HEK293 (cell line): ENCODE data around the gene SBK2.

Experiments
- GLI2 ChIP-seq: fragments of 450-650 bp; formaldehyde crosslinking; IDR thresholded peaks from 2 replicates; pipeline ENCODE4; 2017; ENCODE audit warnings: missing biosample characterization, missing genetic modification characterization, low read depth, borderline replicate concordance
- GLIS1 ChIP-seq: fragments of 450-650 bp; formaldehyde crosslinking; IDR thresholded peaks from 2 replicates; pipeline ENCODE4 v1.5.1; 2016; ENCODE audit warnings: missing biosample characterization, missing genetic modification characterization
- KLF10 ChIP-seq: fragments of 450-650 bp; IDR thresholded peaks from 2 replicates; pipeline ENCODE4 v1.5.1; 2018; ENCODE audit warnings: missing biosample characterization, mild to moderate bottlenecking, missing genetic modification characterization
- MEIS1 ChIP-seq: sonication (generic); formaldehyde crosslinking; IDR thresholded peaks from 2 replicates; pipeline ENCODE4 v1.8.1; 2022; ENCODE audit warnings: missing genetic modification reagents, mild to moderate bottlenecking, borderline replicate concordance
- SETDB1 ChIP-seq: IDR thresholded peaks from one replicate; pipeline ENCODE4 v1.6.1; 2017; ENCODE audit warnings: mild to moderate bottlenecking, low read length, moderate library complexity, mixed read lengths; ENCODE audit not compliant: insufficient read length
- TCF7L2 ChIP-seq: IDR thresholded peaks from 2 replicates; pipeline ENCODE4 v1.6.1; 2011; ENCODE audit warnings: low read depth, mild to moderate bottlenecking, inconsistent platforms, low read length, moderate library complexity, borderline replicate concordance
- YY2 ChIP-seq: fragments of 450-650 bp; formaldehyde crosslinking; IDR thresholded peaks from 2 replicates; pipeline ENCODE4 v1.5.1; 2016; ENCODE audit warnings: missing biosample characterization, missing genetic modification characterization
- ZBTB48 ChIP-seq: fragments of 450-650 bp; formaldehyde crosslinking; IDR thresholded peaks from 2 replicates; pipeline ENCODE4 v1.5.1; 2016; ENCODE audit warnings: missing biosample characterization, missing genetic modification characterization
- ZFP3 ChIP-seq: fragments of 450-650 bp; formaldehyde crosslinking; IDR thresholded peaks from 2 replicates; pipeline ENCODE4 v1.5.1; 2016; ENCODE audit warnings: low read depth, missing biosample characterization, missing genetic modification characterization
- ZFP41 ChIP-seq: fragments of 450-650 bp; formaldehyde crosslinking; IDR thresholded peaks from 2 replicates; pipeline ENCODE4 v1.5.1; 2016; ENCODE audit warnings: missing biosample characterization, missing genetic modification characterization, borderline replicate concordance
- ZNF138 ChIP-seq: fragments of 450-650 bp; formaldehyde crosslinking; IDR thresholded peaks from 2 replicates; pipeline ENCODE4 v1.5.1; 2016; ENCODE audit warnings: missing biosample characterization, missing genetic modification characterization, borderline replicate concordance
- ZNF169 ChIP-seq: fragments of 450-650 bp; formaldehyde crosslinking; IDR thresholded peaks from 2 replicates; pipeline ENCODE4 v1.5.1; 2016; ENCODE audit warnings: missing biosample characterization, missing genetic modification characterization
- ZNF19 ChIP-seq: fragments of 450-650 bp; formaldehyde crosslinking; IDR thresholded peaks from 2 replicates; pipeline ENCODE4; 2016; ENCODE audit warnings: missing biosample characterization, missing genetic modification characterization, low read depth
- ZNF223 ChIP-seq: fragments of 450-650 bp; formaldehyde crosslinking; IDR thresholded peaks from 2 replicates; pipeline ENCODE4 v1.5.1; 2016; ENCODE audit warnings: missing biosample characterization, missing genetic modification characterization
- ZNF24 ChIP-seq: fragments of 450-650 bp; formaldehyde crosslinking; IDR thresholded peaks from 2 replicates; pipeline ENCODE4 v1.5.1; 2016; ENCODE audit warnings: missing biosample characterization, missing genetic modification characterization
- ZNF341 ChIP-seq: fragments of 450-650 bp; formaldehyde crosslinking; IDR thresholded peaks from 2 replicates; pipeline ENCODE4; 2016; ENCODE audit warnings: low read depth, missing biosample characterization, missing genetic modification characterization
- ZNF366 ChIP-seq: fragments of 450-650 bp; formaldehyde crosslinking; conservative IDR thresholded peaks from 2 replicates; pipeline ENCODE4 v1.5.1; 2016; ENCODE audit warnings: missing biosample characterization, missing genetic modification characterization
- ZNF404 ChIP-seq: fragments of 450-650 bp; formaldehyde crosslinking; IDR thresholded peaks from 2 replicates; pipeline ENCODE4 v1.5.1; 2017; ENCODE audit warnings: missing biosample characterization, missing genetic modification characterization
- ZNF514 ChIP-seq: fragments of 450-650 bp; formaldehyde crosslinking; IDR thresholded peaks from 2 replicates; pipeline ENCODE4 v1.5.1; 2016; ENCODE audit warnings: missing biosample characterization, missing genetic modification characterization
- ZNF521 ChIP-seq: fragments of 450-650 bp; formaldehyde crosslinking; IDR thresholded peaks from 2 replicates; pipeline ENCODE4 v1.5.1; 2017; ENCODE audit warnings: missing biosample characterization, mild to moderate bottlenecking, missing genetic modification characterization
- ZNF529 ChIP-seq: fragments of 450-650 bp; formaldehyde crosslinking; IDR thresholded peaks from 2 replicates; pipeline ENCODE4 v1.5.1; 2017; ENCODE audit warnings: missing genetic modification characterization, missing biosample characterization; ENCODE audit not compliant: insufficient replicate concordance
- ZNF548 ChIP-seq: fragments of 450-650 bp; formaldehyde crosslinking; IDR thresholded peaks from 2 replicates; pipeline ENCODE4 v1.5.1; 2016; ENCODE audit warnings: missing biosample characterization, missing genetic modification characterization
- ZNF558 ChIP-seq: fragments of 450-650 bp; formaldehyde crosslinking; IDR thresholded peaks from 2 replicates; pipeline ENCODE4 v1.5.1; 2016; ENCODE audit warnings: missing biosample characterization, missing genetic modification characterization
- ZNF585B ChIP-seq: fragments of 450-650 bp; formaldehyde crosslinking; IDR thresholded peaks from 2 replicates; pipeline ENCODE4 v1.5.1; 2016; ENCODE audit warnings: missing biosample characterization, missing genetic modification characterization
- ZNF707 ChIP-seq: fragments of 450-650 bp; formaldehyde crosslinking; IDR thresholded peaks from 2 replicates; pipeline ENCODE4 v1.5.1; 2016; ENCODE audit warnings: missing biosample characterization, missing genetic modification characterization
- ZNF791 ChIP-seq: fragments of 450-650 bp; formaldehyde crosslinking; IDR thresholded peaks from 2 replicates; pipeline ENCODE4 v1.5.1; 2016; ENCODE audit warnings: missing biosample characterization, missing genetic modification characterization
- ZXDB ChIP-seq: fragments of 450-650 bp; formaldehyde crosslinking; IDR thresholded peaks from 2 replicates; pipeline ENCODE4 v1.5.1; 2016; ENCODE audit warnings: missing biosample characterization, missing genetic modification characterization
- TF ChIP-seq, protein P1 (sequence below): fragments of 450-650 bp; formaldehyde crosslinking; conservative IDR thresholded peaks from 2 replicates; pipeline ENCODE4 v1.5.1; 2016; ENCODE audit warnings: low read depth, missing biosample characterization, missing genetic modification characterization
- TF ChIP-seq, protein P2 (sequence below): fragments of 450-650 bp; formaldehyde crosslinking; IDR thresholded peaks from 2 replicates; pipeline ENCODE4 v1.5.1; 2016; ENCODE audit warnings: missing biosample characterization, missing genetic modification characterization
- TF ChIP-seq, protein P3 (sequence below): fragments of 450-650 bp; formaldehyde crosslinking; IDR thresholded peaks from 2 replicates; pipeline ENCODE4 v1.5.1; 2017; ENCODE audit warnings: missing biosample characterization, missing genetic modification characterization
- TF ChIP-seq, protein P4 (sequence below): fragments of 450-650 bp; formaldehyde crosslinking; IDR thresholded peaks from 2 replicates; pipeline ENCODE4 v1.5.1; 2016; ENCODE audit warnings: missing biosample characterization, missing genetic modification characterization

Gene SBK2

DNA sequence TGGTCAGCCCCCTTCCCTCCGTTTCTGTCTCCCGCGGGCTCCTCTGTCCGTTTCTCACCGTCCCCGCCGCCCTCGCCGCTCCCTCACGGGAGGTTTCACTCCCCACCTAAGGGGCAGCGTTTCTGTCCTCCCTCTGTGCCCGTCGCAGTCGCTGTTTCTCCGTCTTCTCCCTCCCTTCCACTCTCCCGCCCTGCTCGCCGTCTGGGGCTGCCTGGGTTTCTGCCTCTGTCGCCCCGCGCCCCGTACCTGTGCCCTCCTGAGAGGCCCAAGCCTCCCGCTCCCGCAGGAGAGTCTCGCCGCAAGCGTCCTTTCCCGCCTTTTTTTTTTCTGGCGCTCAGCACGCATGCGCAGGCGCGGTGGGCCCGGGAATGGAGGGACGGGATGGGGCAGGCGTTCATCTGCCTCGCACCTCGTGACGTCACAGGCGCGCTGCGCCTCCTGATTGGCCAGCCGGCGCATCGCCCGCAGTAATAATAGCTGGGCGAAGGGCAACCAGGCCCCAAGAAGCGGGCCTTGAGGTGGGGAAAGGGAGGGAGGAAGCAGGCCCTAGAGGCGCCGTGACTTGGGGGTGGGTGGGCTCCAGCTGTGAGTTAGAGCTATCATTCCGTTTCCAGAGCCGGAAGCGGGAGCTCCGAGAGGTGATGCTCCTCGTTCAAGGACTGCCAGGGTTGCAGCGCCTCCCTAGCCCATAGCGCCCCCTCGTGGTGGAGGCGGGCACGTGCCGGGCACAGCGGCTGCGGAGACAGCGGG lies 33.3 kb downstream of the SBK2 start (continued):
- no peak for TF ChIP-seq ZNF521 (tag by site-specific recombination)
- TF ChIP-seq GLI2: no peak
- peak; percentile 92 for TF ChIP-seq ZXDB (tag by site-specific recombination)
- no peak for TF ChIP-seq ZNF791 (tag by site-specific recombination)
- no peak; the same call in none of the 2 replicates for TF ChIP-seq ZNF169 (tag by site-specific recombination)
- no peak for TF ChIP-seq MEIS1 (CRISPR knock-in tag)
- no peak for TF ChIP-seq TCF7L2
- TF ChIP-seq ZNF19 (tag by site-specific recombination): no peak
- peak; percentile 59 for TF ChIP-seq SETDB1
- TF ChIP-seq ZNF24 (tag by site-specific recombination): no peak
- peak; percentile 71 for TF ChIP-seq ZNF366
- TF ChIP-seq, protein P1, sequence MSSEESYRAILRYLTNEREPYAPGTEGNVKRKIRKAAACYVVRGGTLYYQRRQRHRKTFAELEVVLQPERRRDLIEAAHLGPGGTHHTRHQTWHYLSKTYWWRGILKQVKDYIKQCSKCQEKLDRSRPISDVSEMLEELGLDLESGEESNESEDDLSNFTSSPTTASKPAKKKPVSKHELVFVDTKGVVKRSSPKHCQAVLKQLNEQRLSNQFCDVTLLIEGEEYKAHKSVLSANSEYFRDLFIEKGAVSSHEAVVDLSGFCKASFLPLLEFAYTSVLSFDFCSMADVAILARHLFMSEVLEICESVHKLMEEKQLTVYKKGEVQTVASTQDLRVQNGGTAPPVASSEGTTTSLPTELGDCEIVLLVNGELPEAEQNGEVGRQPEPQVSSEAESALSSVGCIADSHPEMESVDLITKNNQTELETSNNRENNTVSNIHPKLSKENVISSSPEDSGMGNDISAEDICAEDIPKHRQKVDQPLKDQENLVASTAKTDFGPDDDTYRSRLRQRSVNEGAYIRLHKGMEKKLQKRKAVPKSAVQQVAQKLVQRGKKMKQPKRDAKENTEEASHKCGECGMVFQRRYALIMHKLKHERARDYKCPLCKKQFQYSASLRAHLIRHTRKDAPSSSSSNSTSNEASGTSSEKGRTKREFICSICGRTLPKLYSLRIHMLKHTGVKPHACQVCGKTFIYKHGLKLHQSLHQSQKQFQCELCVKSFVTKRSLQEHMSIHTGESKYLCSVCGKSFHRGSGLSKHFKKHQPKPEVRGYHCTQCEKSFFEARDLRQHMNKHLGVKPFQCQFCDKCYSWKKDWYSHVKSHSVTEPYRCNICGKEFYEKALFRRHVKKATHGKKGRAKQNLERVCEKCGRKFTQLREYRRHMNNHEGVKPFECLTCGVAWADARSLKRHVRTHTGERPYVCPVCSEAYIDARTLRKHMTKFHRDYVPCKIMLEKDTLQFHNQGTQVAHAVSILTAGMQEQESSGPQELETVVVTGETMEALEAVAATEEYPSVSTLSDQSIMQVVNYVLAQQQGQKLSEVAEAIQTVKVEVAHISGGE (tag by site-specific recombination): peak; percentile 42
- TF ChIP-seq, protein P2, sequence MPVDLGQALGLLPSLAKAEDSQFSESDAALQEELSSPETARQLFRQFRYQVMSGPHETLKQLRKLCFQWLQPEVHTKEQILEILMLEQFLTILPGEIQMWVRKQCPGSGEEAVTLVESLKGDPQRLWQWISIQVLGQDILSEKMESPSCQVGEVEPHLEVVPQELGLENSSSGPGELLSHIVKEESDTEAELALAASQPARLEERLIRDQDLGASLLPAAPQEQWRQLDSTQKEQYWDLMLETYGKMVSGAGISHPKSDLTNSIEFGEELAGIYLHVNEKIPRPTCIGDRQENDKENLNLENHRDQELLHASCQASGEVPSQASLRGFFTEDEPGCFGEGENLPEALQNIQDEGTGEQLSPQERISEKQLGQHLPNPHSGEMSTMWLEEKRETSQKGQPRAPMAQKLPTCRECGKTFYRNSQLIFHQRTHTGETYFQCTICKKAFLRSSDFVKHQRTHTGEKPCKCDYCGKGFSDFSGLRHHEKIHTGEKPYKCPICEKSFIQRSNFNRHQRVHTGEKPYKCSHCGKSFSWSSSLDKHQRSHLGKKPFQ (tag by site-specific recombination): no peak
- TF ChIP-seq ZNF585B (tag by site-specific recombination): no peak
- no peak for TF ChIP-seq ZFP3
- no peak for TF ChIP-seq ZNF529 (tag by site-specific recombination)
- TF ChIP-seq ZNF558 (tag by site-specific recombination): no peak
- no peak for TF ChIP-seq GLIS1 (tag by site-specific recombination)
- 0 out of 2 replicates have a peak, but pooled peaks have one; percentile 16 for TF ChIP-seq ZNF341 (tag by site-specific recombination)
- no peak for TF ChIP-seq ZNF138 (tag by site-specific recombination)
- TF ChIP-seq, protein P3, sequence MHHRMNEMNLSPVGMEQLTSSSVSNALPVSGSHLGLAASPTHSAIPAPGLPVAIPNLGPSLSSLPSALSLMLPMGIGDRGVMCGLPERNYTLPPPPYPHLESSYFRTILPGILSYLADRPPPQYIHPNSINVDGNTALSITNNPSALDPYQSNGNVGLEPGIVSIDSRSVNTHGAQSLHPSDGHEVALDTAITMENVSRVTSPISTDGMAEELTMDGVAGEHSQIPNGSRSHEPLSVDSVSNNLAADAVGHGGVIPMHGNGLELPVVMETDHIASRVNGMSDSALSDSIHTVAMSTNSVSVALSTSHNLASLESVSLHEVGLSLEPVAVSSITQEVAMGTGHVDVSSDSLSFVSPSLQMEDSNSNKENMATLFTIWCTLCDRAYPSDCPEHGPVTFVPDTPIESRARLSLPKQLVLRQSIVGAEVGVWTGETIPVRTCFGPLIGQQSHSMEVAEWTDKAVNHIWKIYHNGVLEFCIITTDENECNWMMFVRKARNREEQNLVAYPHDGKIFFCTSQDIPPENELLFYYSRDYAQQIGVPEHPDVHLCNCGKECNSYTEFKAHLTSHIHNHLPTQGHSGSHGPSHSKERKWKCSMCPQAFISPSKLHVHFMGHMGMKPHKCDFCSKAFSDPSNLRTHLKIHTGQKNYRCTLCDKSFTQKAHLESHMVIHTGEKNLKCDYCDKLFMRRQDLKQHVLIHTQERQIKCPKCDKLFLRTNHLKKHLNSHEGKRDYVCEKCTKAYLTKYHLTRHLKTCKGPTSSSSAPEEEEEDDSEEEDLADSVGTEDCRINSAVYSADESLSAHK (tag by site-specific recombination): no peak; the same call in 1 of the 2 replicates
- TF ChIP-seq ZFP41 (tag by site-specific recombination): no peak
- no peak for TF ChIP-seq YY2 (tag by site-specific recombination)
- TF ChIP-seq ZNF707 (tag by site-specific recombination): no peak
- no peak for TF ChIP-seq ZNF514 (tag by site-specific recombination)
- TF ChIP-seq ZBTB48: no peak
- TF ChIP-seq ZNF404: 0 out of 2 replicates have a peak, but pooled peaks have one; percentile 18
- TF ChIP-seq KLF10 (tag by site-specific recombination): no peak
- TF ChIP-seq ZNF548 (tag by site-specific recombination): no peak
- TF ChIP-seq ZNF223 (tag by site-specific recombination): peak; percentile 88
- TF ChIP-seq, protein P4, sequence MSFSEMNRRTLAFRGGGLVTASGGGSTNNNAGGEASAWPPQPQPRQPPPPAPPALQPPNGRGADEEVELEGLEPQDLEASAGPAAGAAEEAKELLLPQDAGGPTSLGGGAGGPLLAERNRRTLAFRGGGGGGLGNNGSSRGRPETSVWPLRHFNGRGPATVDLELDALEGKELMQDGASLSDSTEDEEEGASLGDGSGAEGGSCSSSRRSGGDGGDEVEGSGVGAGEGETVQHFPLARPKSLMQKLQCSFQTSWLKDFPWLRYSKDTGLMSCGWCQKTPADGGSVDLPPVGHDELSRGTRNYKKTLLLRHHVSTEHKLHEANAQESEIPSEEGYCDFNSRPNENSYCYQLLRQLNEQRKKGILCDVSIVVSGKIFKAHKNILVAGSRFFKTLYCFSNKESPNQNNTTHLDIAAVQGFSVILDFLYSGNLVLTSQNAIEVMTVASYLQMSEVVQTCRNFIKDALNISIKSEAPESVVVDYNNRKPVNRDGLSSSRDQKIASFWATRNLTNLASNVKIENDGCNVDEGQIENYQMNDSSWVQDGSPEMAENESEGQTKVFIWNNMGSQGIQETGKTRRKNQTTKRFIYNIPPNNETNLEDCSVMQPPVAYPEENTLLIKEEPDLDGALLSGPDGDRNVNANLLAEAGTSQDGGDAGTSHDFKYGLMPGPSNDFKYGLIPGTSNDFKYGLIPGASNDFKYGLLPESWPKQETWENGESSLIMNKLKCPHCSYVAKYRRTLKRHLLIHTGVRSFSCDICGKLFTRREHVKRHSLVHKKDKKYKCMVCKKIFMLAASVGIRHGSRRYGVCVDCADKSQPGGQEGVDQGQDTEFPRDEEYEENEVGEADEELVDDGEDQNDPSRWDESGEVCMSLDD (tag by site-specific recombination): 0 out of 2 replicates have a peak, but pooled peaks have one; percentile 50
